Measurements from ENCODE around the gene TCOF1.

DNA sequence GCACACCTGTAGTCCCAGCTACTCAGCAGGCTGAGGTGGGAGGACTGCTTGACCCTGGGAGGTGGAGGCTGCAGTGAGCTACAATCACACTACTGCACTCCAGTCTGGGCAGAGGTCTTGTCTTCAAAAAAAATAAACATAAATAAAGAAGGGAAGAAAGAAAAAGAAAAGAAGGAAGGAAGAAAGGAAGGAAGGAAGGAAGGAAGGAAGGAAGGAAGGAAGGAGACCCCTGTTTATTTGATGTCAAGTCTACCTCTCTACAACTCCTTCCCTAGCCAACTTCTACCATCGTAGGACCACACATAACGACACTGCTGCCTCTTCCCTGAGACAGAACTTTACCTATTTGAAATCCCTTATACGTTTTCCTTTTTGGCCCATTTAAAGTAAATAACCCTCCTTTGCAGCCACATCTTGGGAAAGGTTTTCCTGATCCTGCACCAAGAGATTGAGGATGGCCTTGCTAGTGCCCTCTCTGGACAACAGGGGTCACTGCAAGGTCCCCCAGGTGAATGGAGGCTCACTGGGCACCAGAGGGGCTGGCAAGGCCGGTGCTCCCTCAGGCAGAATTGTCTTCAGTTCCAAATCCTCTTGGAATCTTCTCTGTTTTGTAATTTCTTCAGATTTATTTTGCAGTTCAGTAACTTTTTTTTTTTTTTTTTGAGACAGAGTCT lies 81.5 kb downstream of the TCOF1 start:
- TF ChIP-seq JUNB (IDR thresholded peaks at IDR 0.05; ENCODE audit: unreplicated experiment) = no peak
- TF ChIP-seq, protein P1, sequence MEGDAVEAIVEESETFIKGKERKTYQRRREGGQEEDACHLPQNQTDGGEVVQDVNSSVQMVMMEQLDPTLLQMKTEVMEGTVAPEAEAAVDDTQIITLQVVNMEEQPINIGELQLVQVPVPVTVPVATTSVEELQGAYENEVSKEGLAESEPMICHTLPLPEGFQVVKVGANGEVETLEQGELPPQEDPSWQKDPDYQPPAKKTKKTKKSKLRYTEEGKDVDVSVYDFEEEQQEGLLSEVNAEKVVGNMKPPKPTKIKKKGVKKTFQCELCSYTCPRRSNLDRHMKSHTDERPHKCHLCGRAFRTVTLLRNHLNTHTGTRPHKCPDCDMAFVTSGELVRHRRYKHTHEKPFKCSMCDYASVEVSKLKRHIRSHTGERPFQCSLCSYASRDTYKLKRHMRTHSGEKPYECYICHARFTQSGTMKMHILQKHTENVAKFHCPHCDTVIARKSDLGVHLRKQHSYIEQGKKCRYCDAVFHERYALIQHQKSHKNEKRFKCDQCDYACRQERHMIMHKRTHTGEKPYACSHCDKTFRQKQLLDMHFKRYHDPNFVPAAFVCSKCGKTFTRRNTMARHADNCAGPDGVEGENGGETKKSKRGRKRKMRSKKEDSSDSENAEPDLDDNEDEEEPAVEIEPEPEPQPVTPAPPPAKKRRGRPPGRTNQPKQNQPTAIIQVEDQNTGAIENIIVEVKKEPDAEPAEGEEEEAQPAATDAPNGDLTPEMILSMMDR (conservative IDR thresholded peaks at IDR 0.05; ENCODE audit: low read depth in 2 of 2) = peak; percentile 75 to 83
- no peak for TF ChIP-seq POLR2AphosphoS5 (IDR thresholded peaks at IDR 0.05; ENCODE audit: low read depth)
- TF ChIP-seq, protein P2, sequence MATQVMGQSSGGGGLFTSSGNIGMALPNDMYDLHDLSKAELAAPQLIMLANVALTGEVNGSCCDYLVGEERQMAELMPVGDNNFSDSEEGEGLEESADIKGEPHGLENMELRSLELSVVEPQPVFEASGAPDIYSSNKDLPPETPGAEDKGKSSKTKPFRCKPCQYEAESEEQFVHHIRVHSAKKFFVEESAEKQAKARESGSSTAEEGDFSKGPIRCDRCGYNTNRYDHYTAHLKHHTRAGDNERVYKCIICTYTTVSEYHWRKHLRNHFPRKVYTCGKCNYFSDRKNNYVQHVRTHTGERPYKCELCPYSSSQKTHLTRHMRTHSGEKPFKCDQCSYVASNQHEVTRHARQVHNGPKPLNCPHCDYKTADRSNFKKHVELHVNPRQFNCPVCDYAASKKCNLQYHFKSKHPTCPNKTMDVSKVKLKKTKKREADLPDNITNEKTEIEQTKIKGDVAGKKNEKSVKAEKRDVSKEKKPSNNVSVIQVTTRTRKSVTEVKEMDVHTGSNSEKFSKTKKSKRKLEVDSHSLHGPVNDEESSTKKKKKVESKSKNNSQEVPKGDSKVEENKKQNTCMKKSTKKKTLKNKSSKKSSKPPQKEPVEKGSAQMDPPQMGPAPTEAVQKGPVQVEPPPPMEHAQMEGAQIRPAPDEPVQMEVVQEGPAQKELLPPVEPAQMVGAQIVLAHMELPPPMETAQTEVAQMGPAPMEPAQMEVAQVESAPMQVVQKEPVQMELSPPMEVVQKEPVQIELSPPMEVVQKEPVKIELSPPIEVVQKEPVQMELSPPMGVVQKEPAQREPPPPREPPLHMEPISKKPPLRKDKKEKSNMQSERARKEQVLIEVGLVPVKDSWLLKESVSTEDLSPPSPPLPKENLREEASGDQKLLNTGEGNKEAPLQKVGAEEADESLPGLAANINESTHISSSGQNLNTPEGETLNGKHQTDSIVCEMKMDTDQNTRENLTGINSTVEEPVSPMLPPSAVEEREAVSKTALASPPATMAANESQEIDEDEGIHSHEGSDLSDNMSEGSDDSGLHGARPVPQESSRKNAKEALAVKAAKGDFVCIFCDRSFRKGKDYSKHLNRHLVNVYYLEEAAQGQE (IDR thresholded peaks at IDR 0.05; ENCODE audit: unreplicated experiment) = no peak
- no peak for TF ChIP-seq EZH2 (IDR thresholded peaks at IDR 0.05; ENCODE audit: low read depth, unreplicated experiment)
- no peak for TF ChIP-seq CREB1 (CRISPR knock-in tag; IDR thresholded peaks at IDR 0.05; ENCODE audit: low read depth)
- TF ChIP-seq ZNF331 (CRISPR knock-in tag; IDR thresholded peaks at IDR 0.05; ENCODE audit: low read depth) = no peak
- TF ChIP-seq NANOG (IDR thresholded peaks at IDR 0.05; ENCODE audit: borderline replicate concordance) = no peak

Data from GM23338 (cell line).